Suprapubic skin (tissue), 4 donors: Measurements from ENCODE around the gene SNW1.

Source experiments
- POLR2A ChIP-seq, 2 donors: fragments of 450-650 bp; IDR thresholded peaks; one replicate each; pipeline ENCODE4 v1.6.1; 2017; ENCODE audit warnings: antibody characterized with exemption in 2 of 2, mild to moderate bottlenecking in 2 of 2, moderate library complexity in 2 of 2
- POLR2AphosphoS5 ChIP-seq, 3 donors: sonication (generic); formaldehyde crosslinking; IDR thresholded peaks; one replicate each; pipeline ENCODE4 v1.6.1; 2017; ENCODE audit warnings: antibody characterized with exemption in 3 of 3
- TF ChIP-seq, protein P1 (sequence below), 2 donors: fragments of 200-600 bp in 1 of 2; fragments of 450-650 bp in 1 of 2; sonication (generic) in 1 of 2; IDR thresholded peaks; one replicate each; pipeline ENCODE4 v1.5.1; 2016 to 2019; ENCODE audit warnings: antibody characterized with exemption in 2 of 2, mild to moderate bottlenecking in 1 of 2, moderate library complexity in 1 of 2

DNA sequence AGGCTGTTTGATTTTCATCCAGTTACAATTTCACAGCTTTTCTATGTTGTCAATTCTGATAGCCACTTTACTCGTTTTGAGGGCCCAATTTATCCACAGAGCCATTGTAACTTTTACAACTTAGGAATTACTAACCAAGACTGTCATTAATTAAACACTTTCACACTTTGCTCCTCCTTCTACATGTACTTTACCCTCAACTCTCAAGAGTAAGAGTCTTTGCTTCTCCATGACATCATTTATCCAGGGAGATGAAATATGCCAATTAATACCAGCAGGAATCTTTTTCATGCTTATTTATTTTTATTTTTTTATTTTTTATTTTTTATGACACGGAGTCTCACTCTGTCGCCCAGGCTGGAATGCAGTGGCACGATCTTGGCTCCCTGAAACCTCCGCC lies 39.5 kb downstream of the SNW1 start:
- TF ChIP-seq, protein P1, sequence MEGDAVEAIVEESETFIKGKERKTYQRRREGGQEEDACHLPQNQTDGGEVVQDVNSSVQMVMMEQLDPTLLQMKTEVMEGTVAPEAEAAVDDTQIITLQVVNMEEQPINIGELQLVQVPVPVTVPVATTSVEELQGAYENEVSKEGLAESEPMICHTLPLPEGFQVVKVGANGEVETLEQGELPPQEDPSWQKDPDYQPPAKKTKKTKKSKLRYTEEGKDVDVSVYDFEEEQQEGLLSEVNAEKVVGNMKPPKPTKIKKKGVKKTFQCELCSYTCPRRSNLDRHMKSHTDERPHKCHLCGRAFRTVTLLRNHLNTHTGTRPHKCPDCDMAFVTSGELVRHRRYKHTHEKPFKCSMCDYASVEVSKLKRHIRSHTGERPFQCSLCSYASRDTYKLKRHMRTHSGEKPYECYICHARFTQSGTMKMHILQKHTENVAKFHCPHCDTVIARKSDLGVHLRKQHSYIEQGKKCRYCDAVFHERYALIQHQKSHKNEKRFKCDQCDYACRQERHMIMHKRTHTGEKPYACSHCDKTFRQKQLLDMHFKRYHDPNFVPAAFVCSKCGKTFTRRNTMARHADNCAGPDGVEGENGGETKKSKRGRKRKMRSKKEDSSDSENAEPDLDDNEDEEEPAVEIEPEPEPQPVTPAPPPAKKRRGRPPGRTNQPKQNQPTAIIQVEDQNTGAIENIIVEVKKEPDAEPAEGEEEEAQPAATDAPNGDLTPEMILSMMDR (IDR thresholded peaks at IDR 0.05) = no peak
- TF ChIP-seq POLR2AphosphoS5 (IDR thresholded peaks at IDR 0.05) (no peak), POLR2A (IDR thresholded peaks at IDR 0.05) (no peak)
